ENCODE data around the gene GUCD1. TPM values are rescaled to one million over a fixed set of nuclear protein-coding genes. Genes with fewer than 3 reads are reported as not detected.

The GUCD1 gene
- total RNA-seq, 2 donors from 2014 or later, result 188 to 207 TPM

DNA sequence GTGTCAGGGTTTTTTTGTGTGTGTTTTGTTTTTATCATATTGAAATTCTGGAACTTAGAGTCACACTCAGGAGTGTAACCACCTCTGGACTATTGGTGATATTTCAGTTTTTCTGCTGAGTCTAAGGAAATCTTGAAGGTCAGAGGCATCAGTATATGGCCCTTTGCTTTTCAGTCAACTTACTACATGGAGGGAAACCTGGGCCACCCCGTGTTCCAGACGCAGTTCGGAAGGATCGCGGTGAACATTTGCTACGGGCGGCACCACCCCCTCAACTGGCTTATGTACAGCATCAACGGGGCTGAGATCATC lies 40.0 kb downstream of the GUCD1 start:
- peaks cover 14% of the 10 kb centered on the region for H3K4me1 ChIP-seq
- H3K9ac ChIP-seq (ENCODE audit: low read depth in 2 of 2, low read length in 2 of 2), result no peak overlapping the region
- intact Hi-C loops (cut with DNase I), result no loop called here
- no peaks in the 10 kb centered on the region for H3K27me3 ChIP-seq
- TF ChIP-seq, protein P1, sequence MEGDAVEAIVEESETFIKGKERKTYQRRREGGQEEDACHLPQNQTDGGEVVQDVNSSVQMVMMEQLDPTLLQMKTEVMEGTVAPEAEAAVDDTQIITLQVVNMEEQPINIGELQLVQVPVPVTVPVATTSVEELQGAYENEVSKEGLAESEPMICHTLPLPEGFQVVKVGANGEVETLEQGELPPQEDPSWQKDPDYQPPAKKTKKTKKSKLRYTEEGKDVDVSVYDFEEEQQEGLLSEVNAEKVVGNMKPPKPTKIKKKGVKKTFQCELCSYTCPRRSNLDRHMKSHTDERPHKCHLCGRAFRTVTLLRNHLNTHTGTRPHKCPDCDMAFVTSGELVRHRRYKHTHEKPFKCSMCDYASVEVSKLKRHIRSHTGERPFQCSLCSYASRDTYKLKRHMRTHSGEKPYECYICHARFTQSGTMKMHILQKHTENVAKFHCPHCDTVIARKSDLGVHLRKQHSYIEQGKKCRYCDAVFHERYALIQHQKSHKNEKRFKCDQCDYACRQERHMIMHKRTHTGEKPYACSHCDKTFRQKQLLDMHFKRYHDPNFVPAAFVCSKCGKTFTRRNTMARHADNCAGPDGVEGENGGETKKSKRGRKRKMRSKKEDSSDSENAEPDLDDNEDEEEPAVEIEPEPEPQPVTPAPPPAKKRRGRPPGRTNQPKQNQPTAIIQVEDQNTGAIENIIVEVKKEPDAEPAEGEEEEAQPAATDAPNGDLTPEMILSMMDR (IDR thresholded peaks at IDR 0.05), result no peak
- no peaks in the 10 kb centered on the region for H3K9me3 ChIP-seq
- H3K27ac ChIP-seq, result no peak overlapping the region
- H3K36me3 ChIP-seq, result no peaks in the 10 kb centered on the region
- no peak overlapping the region for H3K4me3 ChIP-seq
- no peak for DNase-seq

DNA sequence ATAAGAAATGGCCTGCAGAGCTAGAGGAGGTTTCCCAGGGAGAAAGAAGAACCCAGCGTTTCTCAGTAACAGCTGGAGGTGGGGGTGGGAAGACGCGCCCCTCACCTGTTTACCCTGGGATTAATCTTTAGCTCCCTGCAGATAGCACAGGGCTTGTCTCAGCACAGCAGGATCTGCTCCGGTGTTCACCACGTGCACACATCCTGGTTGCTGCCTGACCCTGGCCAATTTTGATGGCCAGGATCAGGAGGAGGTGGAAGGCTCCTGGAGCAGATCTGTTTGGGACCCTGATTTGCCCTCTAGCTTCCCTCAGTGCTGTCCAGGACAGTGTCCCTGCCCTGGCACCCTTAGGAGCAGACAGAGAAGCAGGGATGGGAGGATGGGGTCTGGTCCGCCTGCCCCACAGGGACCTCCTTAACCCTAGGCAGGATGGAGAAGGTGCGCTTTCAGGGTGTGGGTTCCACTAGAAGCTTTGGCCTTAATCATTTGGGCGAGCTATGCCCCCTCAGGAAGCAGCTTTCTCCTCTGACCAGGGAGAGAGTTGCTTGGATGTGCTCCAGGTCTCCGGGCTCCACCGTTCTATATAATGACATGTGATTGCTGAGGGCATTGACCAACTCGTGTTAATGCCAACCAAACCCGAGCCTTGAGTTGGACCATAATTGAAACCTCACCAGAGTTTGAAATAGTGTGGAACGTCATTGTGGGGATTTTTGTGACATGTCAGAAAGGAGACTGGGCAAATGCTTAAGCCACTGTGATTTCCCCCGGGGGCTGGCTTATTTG lies 40.5 kb downstream of the GUCD1 start:
- intact Hi-C loops (cut with DNase I), result no loop called here
- Histone ChIP-seq H3K27ac (no peak overlapping the region), H3K9ac (ENCODE audit: low read depth in 2 of 2, low read length in 2 of 2) (peak overlapping the region in 1 of 2 donors; percentile 29), H3K4me3 (no peak overlapping the region), H3K36me3 (no peaks in the 10 kb centered on the region), H3K9me3 (no peaks in the 10 kb centered on the region), H3K27me3 (no peaks in the 10 kb centered on the region), H3K4me1 (peaks cover 14% of the 10 kb centered on the region)
- DNase-seq, result peak; percentile 59
- TF ChIP-seq, protein P1 (IDR thresholded peaks at IDR 0.05), result no peak

DNA sequence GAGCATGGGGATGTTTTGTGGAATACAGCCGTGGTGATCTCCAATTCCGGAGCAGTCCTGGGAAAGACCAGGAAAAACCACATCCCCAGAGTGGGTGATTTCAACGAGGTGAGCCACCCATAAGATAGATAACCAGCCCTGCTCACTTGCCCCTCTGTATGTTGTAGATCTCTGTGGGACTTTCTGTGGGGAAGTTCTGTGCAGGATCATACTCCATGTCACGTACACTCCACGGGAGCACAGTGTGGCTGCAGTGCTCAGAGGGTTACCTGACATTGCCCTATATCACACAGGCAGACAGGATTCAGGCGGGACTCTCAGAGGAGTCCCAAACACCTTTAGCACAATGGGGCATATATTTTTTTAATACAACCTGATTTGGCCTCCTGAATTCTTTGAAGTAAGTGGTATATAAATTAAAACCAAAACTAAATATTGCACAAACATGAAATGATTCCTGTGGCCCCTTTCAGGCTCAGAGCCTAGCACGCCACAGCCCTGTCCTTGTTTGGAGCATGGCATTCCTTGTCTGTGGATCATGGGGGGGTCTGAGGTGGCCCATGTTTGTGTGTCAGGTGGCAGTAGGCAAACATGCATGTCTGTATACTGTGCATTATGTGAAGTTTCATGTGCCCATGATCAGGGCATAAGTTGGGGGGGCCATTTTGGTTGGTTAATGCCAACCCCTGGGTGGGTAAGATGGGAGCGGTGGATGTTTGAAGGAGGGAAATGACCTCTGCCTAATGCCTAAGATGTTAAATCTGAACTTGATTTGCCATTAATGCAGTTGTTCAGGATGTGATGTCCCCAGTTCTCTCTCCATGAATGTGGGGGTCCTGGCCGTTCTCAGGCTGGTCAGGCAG lies 41.3 kb downstream of the GUCD1 start:
- DNase-seq, result no peak
- H3K9me3 ChIP-seq, result no peaks in the 10 kb centered on the region
- intact Hi-C loops (cut with DNase I), result no loop called here
- no peaks in the 10 kb centered on the region for H3K27me3 ChIP-seq
- TF ChIP-seq, protein P1 (IDR thresholded peaks at IDR 0.05), result no peak
- peaks cover 14% of the 10 kb centered on the region for H3K4me1 ChIP-seq
- H3K4me3 ChIP-seq, result no peak overlapping the region
- H3K36me3 ChIP-seq, result no peaks in the 10 kb centered on the region
- no peak overlapping the region for H3K9ac ChIP-seq (ENCODE audit: low read depth in 2 of 2, low read length in 2 of 2)
- no peak overlapping the region for H3K27ac ChIP-seq

DNA sequence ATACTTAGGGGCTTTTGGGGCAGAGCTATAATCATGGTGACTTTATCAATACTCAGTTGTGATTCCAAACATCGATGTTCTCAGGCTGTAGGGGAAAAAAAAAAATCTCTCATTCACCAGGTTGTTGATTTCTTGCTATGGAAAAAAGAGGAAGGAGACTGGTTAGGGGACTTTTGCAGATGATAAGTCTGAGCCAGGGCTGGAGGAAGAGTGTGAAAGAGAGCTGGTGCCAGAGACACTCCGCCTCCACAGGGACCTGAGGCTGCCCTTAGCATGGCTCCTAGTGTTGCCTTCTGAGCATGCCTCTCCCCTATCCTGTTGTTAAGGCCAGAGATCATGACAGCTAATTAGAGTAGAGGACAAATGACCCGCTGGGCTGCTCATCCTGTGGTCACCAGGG lies 42.9 kb downstream of the GUCD1 start:
- H3K36me3 ChIP-seq, result no peaks in the 10 kb centered on the region
- no peak overlapping the region for H3K27ac ChIP-seq
- no peaks in the 10 kb centered on the region for H3K9me3 ChIP-seq
- TF ChIP-seq, protein P1 (IDR thresholded peaks at IDR 0.05), result no peak
- H3K4me3 ChIP-seq, result no peak overlapping the region
- no peaks in the 10 kb centered on the region for H3K27me3 ChIP-seq
- H3K9ac ChIP-seq (ENCODE audit: low read depth in 2 of 2, low read length in 2 of 2), result no peak overlapping the region
- no peak for DNase-seq
- intact Hi-C loops (cut with DNase I), result no loop called here
- H3K4me1 ChIP-seq, result peaks cover 14% of the 10 kb centered on the region

DNA sequence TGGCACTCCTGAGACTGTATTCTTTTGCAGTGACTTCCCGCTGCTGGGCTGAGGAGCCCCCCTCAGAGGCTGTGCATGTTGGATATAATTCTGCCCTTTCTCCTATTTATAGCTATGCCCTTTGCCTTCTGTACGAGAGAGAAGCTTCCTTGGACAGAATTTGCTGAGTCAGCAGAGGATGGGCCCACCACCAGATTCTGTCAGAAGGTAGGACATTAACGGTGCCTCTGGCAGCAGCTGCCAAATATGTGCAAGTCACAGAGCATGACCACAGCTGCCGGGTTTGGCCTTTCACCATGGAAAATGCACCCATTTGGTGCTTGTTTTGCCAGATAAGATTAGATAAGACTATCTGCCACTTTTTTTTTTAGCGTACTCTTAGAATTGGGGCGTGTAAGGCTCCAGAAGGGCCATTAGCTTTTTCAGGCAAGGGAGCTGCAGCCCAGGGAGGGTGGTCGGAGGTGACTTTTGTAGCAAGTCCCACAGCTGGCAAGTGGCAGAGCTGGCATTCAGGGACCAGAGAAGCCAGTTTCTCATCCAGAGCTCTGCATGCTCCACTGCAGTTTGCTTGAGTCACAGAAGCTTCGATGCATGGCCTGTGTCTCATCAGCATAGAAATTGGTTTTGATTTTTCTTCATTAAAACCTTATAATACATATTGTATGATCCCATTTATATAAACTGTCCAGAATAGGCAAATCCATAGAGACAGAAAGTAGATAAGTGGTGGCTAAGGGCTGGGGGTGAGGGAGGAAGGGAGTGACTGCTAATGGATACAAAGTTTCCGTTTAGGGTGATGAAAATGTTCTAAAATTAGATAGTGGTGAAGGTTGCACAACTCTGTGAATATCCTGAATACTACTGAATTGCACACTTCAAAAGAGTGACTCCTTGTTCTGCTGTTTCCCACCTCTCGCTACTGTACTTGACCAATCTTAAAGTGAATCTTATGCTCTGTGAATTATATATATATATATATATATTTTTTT lies 44.0 kb downstream of the GUCD1 start:
- Histone ChIP-seq H3K36me3 (no peaks in the 10 kb centered on the region), H3K4me3 (no peak overlapping the region), H3K4me1 (peaks cover 14% of the 10 kb centered on the region), H3K9ac (ENCODE audit: low read depth in 2 of 2, low read length in 2 of 2) (peak overlapping the region in 1 of 2 donors; percentile 17), H3K9me3 (no peaks in the 10 kb centered on the region), H3K27me3 (no peaks in the 10 kb centered on the region), H3K27ac (no peak overlapping the region)
- DNase-seq, result peak; percentile 55
- TF ChIP-seq, protein P1 (IDR thresholded peaks at IDR 0.05), result no peak
- intact Hi-C loops (cut with DNase I), result no loop called here

Measured in colonic mucosa (tissue), 4 donors.